CD4-positive, alpha-beta T cell treated with Interleukin-17A for 1 hour (primary cell): ENCODE results near the gene CRX.
A peak's percentile ranks its signal among the peaks of the same experiment; 100 is the strongest.
"Not testable (repeated sequence)": the region's sequence is repeated elsewhere in the genome, so short reads cannot be mapped to it uniquely, and the experiment has no call there.

Experiments
- DNase-seq: peaks from one replicate; pipeline ENCODE4 v3.0.0-alpha.2; 2020

The CRX gene

DNA sequence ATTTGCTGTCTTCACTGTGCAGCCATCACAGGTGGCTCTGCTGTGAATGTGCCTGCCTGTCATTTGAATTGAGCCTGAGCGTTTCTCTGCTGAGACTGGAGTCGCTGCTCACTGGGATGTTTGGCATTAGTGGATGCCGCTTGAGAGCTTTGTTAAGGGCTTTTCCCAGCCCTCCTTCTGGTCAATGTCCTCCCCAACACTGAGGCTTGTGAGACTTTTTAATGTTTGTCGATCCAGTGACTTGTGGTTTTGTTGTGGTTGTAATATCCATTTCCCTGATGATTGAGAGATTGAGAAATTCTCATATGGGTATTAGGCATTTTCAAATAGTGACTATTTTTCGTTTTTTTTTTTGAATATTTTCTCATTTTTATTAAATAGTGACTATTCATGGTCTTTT is 39.9 kb downstream of the CRX start:
- no peak for DNase-seq

GRCh38 chr19:47863514-47863936 is 41.8 kb downstream of the CRX start:
- DNase-seq = peak; percentile 72

- DNase-seq = no peak
These were observed 43.4 kb downstream of the CRX start for GRCh38 chr19:47865166-47865565.

DNA sequence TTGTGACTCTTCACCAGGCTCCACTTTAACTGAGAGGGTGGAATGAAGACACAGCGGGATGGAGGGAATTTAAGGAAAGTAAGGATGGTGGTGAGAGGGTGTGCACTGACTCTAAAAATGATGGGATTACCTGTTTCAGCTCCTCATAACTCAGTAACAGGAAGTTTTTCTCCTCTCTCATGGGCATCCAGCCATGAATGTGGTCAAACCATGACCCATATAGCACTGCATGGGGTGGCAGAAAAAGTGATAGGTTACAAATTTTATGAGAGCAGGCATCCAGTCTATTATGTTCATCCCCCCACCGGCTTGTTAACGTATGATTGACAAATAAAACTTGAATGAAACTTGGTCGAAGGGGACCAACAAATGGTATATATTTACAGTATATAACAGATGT is 57.2 kb downstream of the CRX start:
- no peak for DNase-seq

GRCh38 chr19:47879385-47879784 is 57.6 kb downstream of the CRX start:
- DNase-seq = not testable (repeated sequence)

GRCh38 chr19:47881757-47882156 is 60.0 kb downstream of the CRX start:
- DNase-seq = no peak

- no peak for DNase-seq
These were observed 61.2 kb downstream of the CRX start for GRCh38 chr19:47882890-47883289.

DNA sequence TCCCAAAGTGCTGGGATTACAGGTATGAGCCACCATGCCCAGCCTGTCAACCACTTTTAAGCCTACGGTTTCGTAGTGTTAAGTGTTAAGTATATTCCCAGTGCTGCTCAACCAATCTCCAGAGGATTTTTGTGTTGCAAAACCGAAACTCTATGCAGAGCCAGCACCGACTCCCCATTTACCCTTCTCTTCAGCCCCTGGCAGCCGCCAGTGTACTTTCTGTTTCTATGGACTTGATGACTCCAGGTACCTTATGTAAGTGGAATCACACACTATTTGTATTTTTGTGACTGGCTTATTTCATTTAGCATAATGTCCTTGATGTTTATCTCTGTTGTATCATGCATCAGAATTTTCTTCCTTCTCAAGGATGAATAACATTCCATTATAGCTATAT is 63.3 kb downstream of the CRX start:
- no peak for DNase-seq

DNA sequence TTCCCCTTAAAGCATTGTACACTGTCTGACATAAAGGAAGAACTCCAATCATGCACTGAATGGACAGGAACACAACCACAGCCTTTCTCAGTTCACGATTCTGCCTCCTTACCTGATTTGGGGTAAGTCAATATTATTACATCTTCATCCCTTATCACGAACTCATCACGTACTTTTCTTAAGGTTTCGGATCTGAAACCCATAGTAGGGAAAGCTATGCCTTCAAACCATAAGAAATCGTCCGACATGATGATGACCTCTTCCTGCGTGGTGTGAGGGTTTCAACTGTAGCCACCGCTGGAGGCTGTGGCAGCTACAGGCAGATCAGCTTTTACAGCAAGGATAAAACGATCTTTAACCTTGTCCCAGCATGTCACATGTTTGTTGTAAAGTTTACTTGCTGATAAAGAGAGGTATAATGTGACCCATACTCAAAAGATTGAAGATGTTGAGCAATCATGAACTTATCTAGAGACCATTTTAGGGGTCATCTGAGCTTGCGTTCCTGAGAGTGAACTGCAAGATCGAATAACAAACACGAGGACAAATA is 64.3 kb downstream of the CRX start, which contains the start of gene SULT2A1:
SULT2A1 (minus strand) TSS at position 306 of the 550 bp plus-strand sequence; CDS start at position 248, 58 bp downstream.
- no peak for DNase-seq

DNA sequence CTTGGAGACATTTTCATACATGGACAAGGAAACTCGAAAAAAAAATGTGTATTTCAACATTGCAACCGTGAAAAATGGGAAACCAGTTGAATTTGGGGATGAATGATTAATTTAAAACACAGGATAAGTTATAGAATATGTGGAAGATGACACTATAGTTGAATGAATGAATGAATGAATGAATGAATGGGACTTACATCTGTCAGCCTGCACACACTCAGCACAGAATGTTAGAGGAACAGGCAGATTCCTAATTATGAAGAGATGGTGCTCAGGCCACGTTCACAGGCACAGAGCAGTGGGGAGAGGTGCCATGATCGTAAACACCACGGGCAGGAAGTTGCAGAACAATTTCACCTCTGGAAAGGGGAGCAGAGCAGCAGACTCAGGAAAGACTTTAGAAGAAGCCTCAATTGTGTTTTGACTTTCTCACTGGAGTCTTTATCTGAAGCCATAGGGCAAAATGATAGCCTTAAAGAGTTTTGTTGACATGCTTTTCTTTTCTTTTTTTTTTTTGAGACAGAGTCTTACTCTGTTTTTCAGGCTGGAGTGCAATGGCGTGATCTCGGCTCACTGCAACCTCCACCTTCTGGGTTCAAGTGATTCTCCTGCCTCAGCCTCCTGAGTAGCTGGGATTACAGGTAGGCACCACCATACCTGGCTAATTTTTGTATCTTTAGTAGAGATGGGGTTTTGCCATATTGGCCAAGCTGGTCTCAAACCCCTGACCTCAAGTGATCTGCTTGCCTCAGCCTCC is 69.3 kb downstream of the CRX start:
- no peak for DNase-seq

DNA sequence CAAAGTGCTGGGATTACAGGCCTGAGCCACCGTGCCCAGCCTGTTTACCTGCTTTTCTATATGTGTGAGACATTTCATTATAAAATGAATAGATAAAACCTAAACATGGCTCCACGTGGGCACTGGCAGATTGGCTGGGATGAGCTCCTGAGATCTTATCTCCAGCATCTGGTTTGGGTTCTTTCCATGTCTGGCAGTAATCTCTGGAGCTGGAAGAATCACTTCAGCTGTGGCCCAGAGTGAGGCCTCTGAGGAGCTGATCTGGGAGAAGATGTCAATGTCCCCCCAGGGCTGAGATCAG is 69.8 kb downstream of the CRX start:
- DNase-seq = no peak

- DNase-seq = no peak
These were observed 70.4 kb downstream of the CRX start for GRCh38 chr19:47891923-47892666.
